ENCODE measurements around the gene FAM110A.
"Not testable (repeated sequence)": the region's sequence is repeated elsewhere in the genome, so short reads cannot be mapped to it uniquely, and the experiment has no call there.

The FAM110A gene

GRCh38 chr20:889106-889505 lies 55.6 kb downstream of the FAM110A start:
- DNase-seq (ENCODE audit: low spot score in 2 of 2), result no peak
- H3K36me3 Mint-ChIP-seq (ENCODE audit: insufficient read depth), result peaks cover 2% of the 10 kb centered on the region
- H3K4me1 Mint-ChIP-seq, result peaks cover 7% of the 10 kb centered on the region
- peaks cover 38% of the 10 kb centered on the region for H3K27me3 Mint-ChIP-seq
- no peak for ATAC-seq (replicated peaks; ENCODE audit: extremely low read depth, poor library complexity, severe bottlenecking)
- H3K9me3 Mint-ChIP-seq, result no peaks in the 10 kb centered on the region
- no peak overlapping the region for H3K27ac Mint-ChIP-seq (ENCODE audit: low read depth)
- no peak overlapping the region for H3K4me3 Mint-ChIP-seq

DNA sequence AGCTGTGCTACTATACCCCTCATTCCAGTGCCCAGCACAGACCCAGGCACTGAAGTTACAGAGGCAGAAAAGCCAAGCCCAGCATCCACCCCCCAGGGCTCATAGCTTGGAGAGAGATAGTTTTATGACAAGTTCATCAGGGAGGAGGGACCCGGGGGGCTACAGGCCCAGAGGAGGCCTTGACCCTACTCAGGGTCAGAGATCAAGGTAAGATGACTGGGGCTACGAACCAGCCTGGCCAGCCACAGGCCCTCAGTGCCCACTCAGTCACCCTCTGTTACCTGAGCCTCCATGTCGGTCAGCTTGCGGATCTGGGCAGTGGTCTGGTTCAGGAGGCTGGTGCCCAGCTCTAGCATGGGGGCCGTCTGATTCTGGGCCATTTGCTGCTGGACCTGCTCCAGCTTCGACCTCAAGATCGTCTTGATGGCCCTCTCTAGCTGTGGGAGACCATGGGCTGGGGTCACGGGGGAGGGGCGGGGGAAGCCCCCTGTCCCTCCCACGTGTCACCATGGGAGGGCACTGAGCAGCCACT lies 56.5 kb downstream of the FAM110A start:
- Mint-ChIP-seq H3K4me3 (no peak overlapping the region), H3K4me1 (peaks cover 7% of the 10 kb centered on the region), H3K27ac (ENCODE audit: low read depth) (no peak overlapping the region), H3K36me3 (ENCODE audit: insufficient read depth) (peaks cover 2% of the 10 kb centered on the region), H3K27me3 (peaks cover 38% of the 10 kb centered on the region), H3K9me3 (no peaks in the 10 kb centered on the region)
- ATAC-seq (replicated peaks; ENCODE audit: extremely low read depth, poor library complexity, severe bottlenecking) (no peak), DNase-seq (ENCODE audit: low spot score in 2 of 2) (no peak)

- Mint-ChIP-seq H3K27me3 (peaks cover 38% of the 10 kb centered on the region), H3K4me3 (no peak overlapping the region), H3K9me3 (no peaks in the 10 kb centered on the region), H3K36me3 (ENCODE audit: insufficient read depth) (peaks cover 2% of the 10 kb centered on the region), H3K4me1 (no peaks in the 10 kb centered on the region), H3K27ac (ENCODE audit: low read depth) (no peak overlapping the region)
- ATAC-seq (replicated peaks; ENCODE audit: extremely low read depth, poor library complexity, severe bottlenecking) (no peak), DNase-seq (ENCODE audit: low spot score in 2 of 2) (no peak)
Measured at GRCh38 chr20:890666-891057, 57.1 kb downstream of the FAM110A start.

- no peaks in the 10 kb centered on the region for H3K9me3 Mint-ChIP-seq
- DNase-seq (ENCODE audit: low spot score in 2 of 2), result no peak
- peaks cover 2% of the 10 kb centered on the region for H3K36me3 Mint-ChIP-seq (ENCODE audit: insufficient read depth)
- no peak overlapping the region for H3K4me3 Mint-ChIP-seq
- no peaks in the 10 kb centered on the region for H3K4me1 Mint-ChIP-seq
- H3K27me3 Mint-ChIP-seq, result peaks cover 38% of the 10 kb centered on the region
- no peak overlapping the region for H3K27ac Mint-ChIP-seq (ENCODE audit: low read depth)
- no peak for ATAC-seq (replicated peaks; ENCODE audit: extremely low read depth, poor library complexity, severe bottlenecking)
Measured at GRCh38 chr20:891058-891705, 57.7 kb downstream of the FAM110A start.

DNA sequence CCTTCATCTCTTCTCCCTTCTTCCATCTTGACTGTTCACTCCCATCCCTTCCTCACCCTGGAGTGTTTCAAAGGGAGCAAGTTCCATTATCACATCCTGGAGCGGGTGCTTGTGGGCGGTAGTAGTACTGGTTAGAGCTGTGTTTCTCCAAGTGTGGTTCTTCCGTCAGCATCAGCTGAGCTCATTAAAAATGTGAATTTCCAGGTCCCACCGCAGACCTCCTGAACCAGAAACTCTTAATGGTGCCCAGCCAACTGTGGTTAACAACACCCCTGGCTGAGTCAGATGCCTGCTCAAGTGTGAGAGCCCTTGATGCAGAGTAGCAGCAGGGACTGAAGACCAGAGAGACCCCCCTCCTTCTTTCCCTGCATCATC lies 58.2 kb downstream of the FAM110A start:
- ATAC-seq (replicated peaks; ENCODE audit: extremely low read depth, poor library complexity, severe bottlenecking) (no peak), DNase-seq (ENCODE audit: low spot score in 2 of 2) (no peak)
- no peaks in the 10 kb centered on the region for H3K4me1 Mint-ChIP-seq
- H3K4me3 Mint-ChIP-seq, result no peak overlapping the region
- no peaks in the 10 kb centered on the region for H3K9me3 Mint-ChIP-seq
- H3K36me3 Mint-ChIP-seq (ENCODE audit: insufficient read depth), result peaks cover 2% of the 10 kb centered on the region
- no peak overlapping the region for H3K27ac Mint-ChIP-seq (ENCODE audit: low read depth)
- peaks cover 38% of the 10 kb centered on the region for H3K27me3 Mint-ChIP-seq

- ATAC-seq (replicated peaks; ENCODE audit: extremely low read depth, poor library complexity, severe bottlenecking); H3K4me3 Mint-ChIP-seq; H3K9me3 Mint-ChIP-seq; H3K36me3 Mint-ChIP-seq (ENCODE audit: insufficient read depth); DNase-seq (ENCODE audit: low spot score in 2 of 2); H3K27ac Mint-ChIP-seq (ENCODE audit: low read depth); H3K4me1 Mint-ChIP-seq: not testable (repeated sequence)
- peaks cover 38% of the 10 kb centered on the region for H3K27me3 Mint-ChIP-seq
Measured at GRCh38 chr20:892371-892770, 58.9 kb downstream of the FAM110A start.

All from central memory CD8-positive, alpha-beta T cell (primary cell).